Stimulated activated CD4-positive, alpha-beta T cell treated with anti-CD3 and anti-CD28 coated beads, Interleukin-4, amount 100 ng/mL, for 24 hours (primary cell): ENCODE measurements around the gene HNRNPL.
"Not testable (repeated sequence)": the region's sequence is repeated elsewhere in the genome, so short reads cannot be mapped to it uniquely, and the experiment has no call there.

Experiments
- DNase-seq: peaks from one replicate; pipeline ENCODE4 v3.0.0-alpha.2; 2020

The HNRNPL gene

GRCh38 chr19:38869160-38869835 lies 19.5 kb upstream of the HNRNPL start:
- DNase-seq = peak; percentile 27

GRCh38 chr19:38868551-38868950 lies 18.8 kb upstream of the HNRNPL start:
- no peak for DNase-seq

- DNase-seq = no peak
Observed at GRCh38 chr19:38867171-38867780, 17.5 kb upstream of the HNRNPL start.

GRCh38 chr19:38862321-38863059 lies 12.7 kb upstream of the HNRNPL start:
- DNase-seq = no peak

- no peak for DNase-seq
Observed at GRCh38 chr19:38861368-38861767, 11.6 kb upstream of the HNRNPL start.

DNA sequence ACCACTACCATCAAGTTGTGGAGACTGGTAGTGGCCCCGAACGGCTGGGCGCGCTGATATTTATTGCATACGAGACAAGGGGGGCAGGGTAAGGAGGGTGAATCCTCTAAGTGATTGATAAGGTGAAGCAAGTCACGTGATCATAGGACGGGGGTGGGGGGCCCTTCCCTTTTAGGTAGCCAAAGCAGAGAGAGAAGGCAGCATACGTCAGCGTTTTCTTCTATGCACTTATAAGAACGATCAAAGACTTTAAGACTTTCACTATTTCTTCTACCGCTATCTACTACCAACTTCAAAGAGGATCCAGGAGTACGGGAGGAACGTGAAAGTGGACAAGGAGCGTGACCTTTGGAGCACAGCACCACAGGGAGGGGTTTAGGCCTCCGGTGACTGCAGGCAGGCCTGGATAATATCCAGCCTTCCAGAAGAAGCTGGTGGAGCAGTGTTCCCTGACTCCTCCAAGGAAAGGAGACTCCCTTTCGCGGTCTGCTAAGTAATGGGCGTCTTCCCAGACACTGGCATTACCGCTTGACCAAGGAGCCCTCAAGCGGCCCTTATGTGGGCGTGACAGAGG lies 9.9 kb upstream of the HNRNPL start:
- DNase-seq = not testable (repeated sequence)

- DNase-seq = no peak
Observed at GRCh38 chr19:38856813-38857212, 7.0 kb upstream of the HNRNPL start.

GRCh38 chr19:38855751-38856150 lies 6.0 kb upstream of the HNRNPL start:
- not testable (repeated sequence) for DNase-seq

GRCh38 chr19:38854961-38855360 lies 5.2 kb upstream of the HNRNPL start:
- not testable (repeated sequence) for DNase-seq

DNA sequence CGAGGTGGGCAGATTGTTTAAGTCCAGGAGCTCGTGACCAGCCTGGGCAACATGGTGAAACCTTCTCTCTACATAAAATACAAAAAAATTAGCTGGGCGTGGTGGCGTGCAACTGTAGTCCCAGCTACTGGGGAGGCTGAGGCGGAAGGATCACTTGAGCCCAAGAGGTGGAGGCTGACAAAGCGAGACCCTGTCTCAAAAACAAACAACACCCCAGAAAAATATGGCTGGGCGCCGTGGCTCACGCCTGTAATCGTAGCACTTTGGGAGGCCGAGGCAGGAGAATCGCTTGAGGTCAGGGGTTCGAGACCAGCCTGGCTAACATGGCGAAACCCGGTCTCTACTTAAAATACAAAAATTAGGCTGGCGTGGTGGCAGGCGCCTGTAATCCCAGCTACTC lies 3.4 kb upstream of the HNRNPL start:
- no peak for DNase-seq

DNA sequence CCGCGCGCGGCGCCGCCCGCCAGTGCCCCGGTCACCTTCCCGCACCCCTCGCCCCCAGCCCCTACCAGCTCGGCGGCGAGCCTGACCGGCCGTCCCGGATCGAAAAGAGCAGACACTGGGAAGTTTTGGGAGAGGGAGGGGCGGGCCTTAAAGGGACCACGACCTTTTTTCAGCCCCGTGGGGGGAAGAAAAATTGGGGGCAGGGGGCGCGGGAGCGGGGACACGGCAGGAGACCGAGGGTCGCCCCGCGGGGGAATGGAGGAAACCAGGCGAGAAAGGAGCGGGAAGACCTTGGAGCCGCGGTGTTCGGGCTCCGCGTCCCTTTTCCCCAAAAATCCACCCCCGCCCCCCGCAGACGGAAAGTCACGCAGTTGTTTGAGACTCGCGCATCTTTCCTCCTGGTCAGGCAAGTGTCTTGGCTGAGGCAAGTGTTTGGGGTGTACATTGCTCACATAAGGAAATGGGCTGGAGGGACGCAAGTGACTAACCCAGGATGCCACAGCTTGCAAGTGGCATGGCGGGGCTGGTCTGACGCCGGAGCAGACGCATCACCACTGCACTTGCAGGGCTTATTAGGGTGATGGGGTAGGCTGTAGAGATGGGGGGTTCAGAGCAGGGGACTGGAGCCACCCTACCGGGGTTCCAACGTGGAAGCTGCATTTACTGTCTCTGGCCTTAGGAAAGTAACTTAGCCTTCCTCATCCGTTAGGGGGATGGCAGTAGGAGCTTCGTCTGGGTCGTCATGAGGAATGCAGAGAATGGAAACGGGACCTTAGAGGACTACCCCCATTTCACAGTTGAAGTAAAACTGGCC lies 2.7 kb upstream of the HNRNPL start:
- DNase-seq = peak; percentile 67

- peak; percentile 92 for DNase-seq
Observed at GRCh38 chr19:38851622-38852230, 1.9 kb upstream of the HNRNPL start.

- DNase-seq = peak; percentile 37
Observed at GRCh38 chr19:38850976-38851621, 1.3 kb upstream of the HNRNPL start.

DNA sequence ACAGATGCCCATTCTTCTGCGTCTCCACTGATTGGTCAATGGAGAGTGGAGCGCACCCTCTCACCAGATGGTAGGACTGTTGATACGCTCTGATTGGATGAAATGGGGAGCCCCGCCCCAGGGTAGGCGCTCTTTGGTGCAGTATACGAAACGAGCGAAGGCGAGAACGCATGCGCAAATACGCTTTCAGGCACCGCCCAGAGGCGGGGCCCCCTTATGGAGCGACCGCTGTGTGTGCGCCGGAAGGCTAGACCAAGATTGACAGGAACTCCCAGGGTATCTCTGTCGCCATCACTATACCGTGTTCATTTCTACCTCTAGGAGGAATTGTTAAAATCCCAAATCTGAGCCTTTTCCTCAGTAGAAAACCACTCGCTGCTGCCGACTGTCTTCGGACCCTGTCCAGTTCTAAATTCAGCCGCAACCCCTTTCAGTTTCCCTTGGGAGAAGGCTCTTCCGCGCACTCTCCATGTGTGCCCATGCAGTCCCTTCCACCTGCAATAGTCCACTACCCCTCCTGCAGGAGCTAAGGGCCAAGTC lies 720 bp upstream of the HNRNPL start:
- peak; percentile 99 for DNase-seq

- peak; percentile 99 for DNase-seq
Observed at GRCh38 chr19:38849147-38849859, 483 bp downstream of the HNRNPL start.

DNA sequence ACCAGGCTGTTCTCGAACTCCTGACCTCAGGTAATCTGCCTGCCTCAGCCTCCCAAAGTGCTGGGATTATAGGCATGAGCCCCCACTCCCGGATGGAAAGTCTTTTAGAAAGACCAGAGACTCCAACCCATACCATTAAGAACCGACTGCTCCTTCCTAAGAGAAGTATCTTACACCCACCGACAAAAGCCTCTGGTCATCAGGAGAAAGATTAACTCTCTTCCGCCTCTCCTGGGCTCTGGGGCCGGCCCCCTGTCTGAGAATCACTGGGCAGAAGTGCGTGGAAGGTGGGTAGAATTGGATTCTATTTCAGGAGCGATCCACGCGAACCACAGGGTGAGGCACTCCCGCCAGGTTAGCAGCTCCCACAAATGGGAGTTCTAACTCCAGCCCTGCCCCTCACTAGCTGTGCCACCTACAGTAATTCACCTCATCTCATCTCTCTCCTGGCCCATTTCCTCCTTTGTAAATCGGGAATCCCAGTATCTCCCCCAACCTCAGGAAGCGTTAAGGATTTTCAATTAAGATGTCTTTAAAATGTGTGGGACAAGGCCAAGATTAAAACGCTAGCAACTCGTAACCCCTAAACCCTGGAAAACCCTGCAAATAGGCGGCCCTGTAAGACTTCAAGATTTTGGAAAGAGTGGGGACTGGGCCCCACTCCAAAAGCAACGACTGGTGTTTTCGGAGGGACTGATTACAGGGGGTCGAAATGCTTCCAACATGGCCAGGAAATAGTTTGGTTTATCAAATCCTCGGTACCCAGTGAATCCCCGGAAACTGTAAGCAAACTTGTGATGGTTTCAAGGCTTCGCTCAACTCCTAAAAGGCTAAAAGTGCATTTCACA lies 1.3 kb downstream of the HNRNPL start:
- DNase-seq = no peak

DNA sequence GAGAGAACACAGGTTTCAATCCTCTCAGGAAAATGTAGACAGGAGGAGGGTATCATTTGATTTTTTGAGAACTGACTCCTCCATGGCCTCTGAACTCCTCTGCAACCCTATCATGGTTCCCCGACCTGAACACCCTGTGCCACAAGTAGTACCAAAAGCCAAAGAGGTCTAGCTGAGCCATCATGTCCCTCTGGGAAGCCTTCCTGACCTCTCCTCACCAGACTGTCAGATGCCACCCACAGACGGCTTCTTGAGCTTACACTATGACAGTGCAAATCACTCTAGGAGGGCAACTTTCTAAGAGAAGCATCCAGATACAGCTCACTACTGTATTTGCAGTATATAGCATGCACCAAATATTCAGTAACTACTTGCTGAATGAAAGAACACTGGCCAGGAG lies 3.7 kb downstream of the HNRNPL start:
- no peak for DNase-seq

- no peak for DNase-seq
Observed at GRCh38 chr19:38845374-38846024, 4.3 kb downstream of the HNRNPL start.

DNA sequence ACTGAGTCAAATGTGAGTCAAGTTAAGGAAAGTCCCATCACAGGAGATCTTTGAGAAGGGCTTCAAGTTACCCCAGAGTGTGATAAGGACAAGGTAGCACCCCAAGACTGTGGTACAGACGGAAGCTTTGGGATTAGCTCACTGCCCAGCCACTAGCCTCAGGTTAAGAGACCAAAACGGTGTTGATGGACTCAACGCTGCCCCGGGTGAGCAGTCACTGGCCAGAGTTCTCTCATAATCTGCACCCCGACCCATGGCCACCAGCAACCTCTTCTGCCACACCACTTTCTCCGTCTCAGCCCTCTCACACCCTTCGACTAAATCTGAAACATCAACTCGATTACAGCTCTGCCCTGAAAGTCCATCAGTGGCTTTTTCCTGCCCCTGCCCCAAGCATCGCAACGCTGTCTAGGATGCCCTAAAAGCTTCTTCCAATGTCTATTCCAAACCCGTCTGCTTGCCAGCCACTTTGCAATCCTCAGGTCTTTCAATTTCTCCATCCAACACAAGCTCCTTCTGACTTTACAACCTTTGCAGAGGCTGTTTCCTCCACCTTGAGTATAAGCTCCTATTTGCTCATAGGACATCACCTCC lies 5.6 kb downstream of the HNRNPL start:
- DNase-seq = no peak
